ENCODE data around the gene FGR.
A peak's percentile ranks its signal among the peaks of the same experiment; 100 is the strongest.

Gene FGR

GRCh38 chr1:27571439-27572018 lies 63.5 kb downstream of the FGR start:
- H3K4me3 ChIP-seq (ENCODE audit: control insufficient read depth, low read depth, low read length) = no peak overlapping the region
- no peak for TF ChIP-seq CTCF (conservative IDR thresholded peaks at IDR 0.05; ENCODE audit: control insufficient read depth, insufficient read depth, low read depth, low read length)
- DNase-seq (ENCODE audit: low read depth) = no peak

GRCh38 chr1:27570784-27571183 lies 64.2 kb downstream of the FGR start:
- H3K4me3 ChIP-seq (ENCODE audit: control insufficient read depth, low read depth, low read length) = no peak overlapping the region
- no peak for TF ChIP-seq CTCF (conservative IDR thresholded peaks at IDR 0.05; ENCODE audit: control insufficient read depth, insufficient read depth, low read depth, low read length)
- DNase-seq (ENCODE audit: low read depth) = no peak

GRCh38 chr1:27570356-27570755 lies 64.6 kb downstream of the FGR start:
- no peak for TF ChIP-seq CTCF (conservative IDR thresholded peaks at IDR 0.05; ENCODE audit: control insufficient read depth, insufficient read depth, low read depth, low read length)

GRCh38 chr1:27569506-27570291 lies 65.3 kb downstream of the FGR start:
- no peak for TF ChIP-seq CTCF (conservative IDR thresholded peaks at IDR 0.05; ENCODE audit: control insufficient read depth, insufficient read depth, low read depth, low read length)
- DNase-seq (ENCODE audit: low read depth) = no peak
- H3K4me3 ChIP-seq (ENCODE audit: control insufficient read depth, low read depth, low read length) = no peak overlapping the region

More at GRCh38 chr1:27570356-27570755, 64.6 kb downstream of the FGR start:
- DNase-seq (ENCODE audit: low read depth) = no peak
- H3K4me3 ChIP-seq (ENCODE audit: control insufficient read depth, low read depth, low read length) = no peak overlapping the region

GRCh38 chr1:27569088-27569460 lies 65.9 kb downstream of the FGR start:
- H3K4me3 ChIP-seq (ENCODE audit: control insufficient read depth, low read depth, low read length) = peak overlapping the region; percentile 20
- DNase-seq (ENCODE audit: low read depth) = peak; percentile 34
- no peak for TF ChIP-seq CTCF (conservative IDR thresholded peaks at IDR 0.05; ENCODE audit: control insufficient read depth, insufficient read depth, low read depth, low read length)

- TF ChIP-seq CTCF (conservative IDR thresholded peaks at IDR 0.05; ENCODE audit: control insufficient read depth, insufficient read depth, low read depth, low read length) = no peak
- peak; percentile 86 for DNase-seq (ENCODE audit: low read depth)
- H3K4me3 ChIP-seq (ENCODE audit: control insufficient read depth, low read depth, low read length) = peak overlapping the region; percentile 20
These were observed 66.5 kb downstream of the FGR start for GRCh38 chr1:27568300-27569087.

All from fibroblast of mammary gland (primary cell).